Islet of Langerhans (tissue), 1 donor: ENCODE data around the gene FEM1B.
A peak's percentile ranks its signal among the peaks of the same experiment; 100 is the strongest.
"Not testable (repeated sequence)": the region's sequence is repeated elsewhere in the genome, so short reads cannot be mapped to it uniquely, and the experiment has no call there.

Source experiments
- FAIRE-seq: peaks from one replicate; lab custom pipeline; 2011; peaks lifted over from hg19 to GRCh38; lab: Jason Lieb, UNC

The FEM1B gene

GRCh38 chr15:68277603-68278344, at the start of gene FEM1B:
TSS of gene FEM1B (plus strand) at chr15:68277745. CDS start at chr15:68278418, 673 bp downstream.
- FAIRE-seq, result no peak

GRCh38 chr15:68228143-68228970, 49.2 kb upstream of the FEM1B start:
- no peak for FAIRE-seq

GRCh38 chr15:68228971-68229385, 48.6 kb upstream of the FEM1B start:
- no peak for FAIRE-seq

- FAIRE-seq, result no peak
Measured at GRCh38 chr15:68229386-68230156, 48.0 kb upstream of the FEM1B start, which contains the start of gene CLN6. TSS of gene CLN6 (minus strand) at chr15:68229728. CDS start at chr15:68229584, 144 bp downstream.

- FAIRE-seq, result no peak
Measured at GRCh38 chr15:68230157-68231100, 47.1 kb upstream of the FEM1B start.

- no peak for FAIRE-seq
Measured at GRCh38 chr15:68231102-68231818, 46.3 kb upstream of the FEM1B start.

GRCh38 chr15:68232449-68232848, 45.1 kb upstream of the FEM1B start:
- FAIRE-seq, result no peak

GRCh38 chr15:68232937-68233336, 44.6 kb upstream of the FEM1B start:
- no peak for FAIRE-seq

GRCh38 chr15:68234060-68234459, 43.5 kb upstream of the FEM1B start:
- FAIRE-seq, result no peak

- not testable (repeated sequence) for FAIRE-seq
Measured at GRCh38 chr15:68234520-68234919, 43.0 kb upstream of the FEM1B start.

GRCh38 chr15:68235022-68235421, 42.5 kb upstream of the FEM1B start:
- FAIRE-seq, result no peak

GRCh38 chr15:68239025-68239424, 38.5 kb upstream of the FEM1B start:
- peak; percentile 9 for FAIRE-seq

GRCh38 chr15:68241088-68241935, 36.2 kb upstream of the FEM1B start:
- no peak for FAIRE-seq

GRCh38 chr15:68244235-68244634, 33.3 kb upstream of the FEM1B start:
- FAIRE-seq, result no peak

GRCh38 chr15:68249058-68249713, 28.4 kb upstream of the FEM1B start:
- FAIRE-seq, result no peak

- FAIRE-seq, result peak; percentile 97
Measured at GRCh38 chr15:68252925-68253534, 24.5 kb upstream of the FEM1B start.

GRCh38 chr15:68256675-68257450, 20.7 kb upstream of the FEM1B start:
- FAIRE-seq, result no peak

GRCh38 chr15:68258692-68259091, 18.9 kb upstream of the FEM1B start:
- FAIRE-seq, result no peak
